ENCODE results near the gene CTBP1.

Gene CTBP1

DNA sequence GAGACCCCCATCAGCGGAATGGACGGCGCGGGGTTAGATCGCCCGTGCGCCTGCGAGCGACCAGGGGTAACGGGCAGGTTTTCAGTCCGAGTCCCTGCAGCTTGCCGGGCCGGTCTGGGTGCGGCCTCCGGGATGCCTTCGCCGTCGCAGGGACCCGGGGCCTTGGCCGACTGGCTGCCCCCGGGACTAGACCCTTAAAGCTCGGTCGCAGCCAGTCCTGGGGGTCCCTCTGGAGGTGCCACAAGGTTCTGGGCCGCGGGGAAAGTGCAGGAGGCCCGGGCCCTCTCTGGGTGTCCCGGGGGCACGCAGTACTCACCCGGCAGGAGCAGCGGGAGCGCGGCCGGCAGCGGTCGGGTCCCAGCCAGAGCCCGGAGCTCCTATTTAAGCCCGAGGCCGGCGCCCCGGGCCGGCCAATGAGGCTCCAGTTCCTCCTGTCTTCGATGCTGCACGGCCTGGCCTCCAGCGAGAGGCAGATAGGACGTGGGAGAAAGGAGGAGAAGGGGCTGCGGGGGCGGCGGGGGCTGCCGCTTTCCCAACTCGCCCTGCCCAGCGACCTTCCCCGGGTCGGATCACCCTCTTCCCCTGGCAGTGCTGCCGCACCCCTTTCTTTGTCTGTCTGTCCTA lies 76.6 kb downstream of the CTBP1 start, which contains the start of gene SPON2:
Gene SPON2, minus strand, starts transcription at position 356 of the 624 bp plus-strand sequence.
- no peak for DNase-seq

DNA sequence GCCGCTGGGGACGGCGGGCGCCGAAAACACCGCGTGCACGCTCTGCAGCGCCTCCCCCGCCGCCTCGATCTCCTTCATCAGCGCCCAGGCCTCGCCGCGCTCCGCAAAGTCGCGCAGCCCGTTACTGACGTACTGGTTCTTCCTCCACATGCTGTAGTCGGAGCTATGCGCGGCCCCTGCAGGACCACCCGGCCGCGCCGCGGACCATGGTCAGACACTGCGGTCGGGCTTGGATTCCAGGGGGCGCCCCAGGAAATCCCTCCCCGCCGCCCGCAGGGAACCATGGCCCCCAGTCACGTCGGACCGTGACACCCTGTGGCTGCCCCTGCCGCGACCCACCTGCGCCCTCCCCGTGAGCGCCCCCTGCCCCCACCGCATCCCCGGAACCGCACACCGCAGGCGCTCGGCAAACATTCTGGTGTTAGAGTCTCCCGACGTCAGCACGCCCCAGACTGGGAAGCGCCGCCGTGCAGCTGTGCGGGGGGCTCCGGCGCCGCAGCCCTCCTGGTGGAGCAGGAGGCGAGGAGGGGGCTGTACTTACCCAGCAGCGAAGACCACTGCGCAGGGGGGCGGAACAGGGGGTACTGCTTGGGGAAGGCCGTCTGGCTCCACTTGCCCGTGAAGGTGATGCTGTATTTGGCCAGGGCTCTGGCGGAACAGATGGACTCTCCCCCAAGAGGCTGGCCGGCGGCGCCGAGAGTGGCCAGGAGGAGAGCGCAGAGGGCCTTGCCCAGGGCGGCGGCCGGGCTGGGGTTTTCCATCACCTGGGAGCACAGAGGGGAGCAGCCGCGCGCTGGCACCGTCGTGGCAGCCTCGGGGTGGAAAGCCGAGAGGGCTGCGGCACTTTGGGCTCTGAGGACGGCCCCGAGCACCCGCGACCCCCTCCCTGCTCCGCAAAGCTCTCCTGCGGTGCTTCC lies 77.4 kb downstream of the CTBP1 start:
- peak; percentile 62 for DNase-seq

DNA sequence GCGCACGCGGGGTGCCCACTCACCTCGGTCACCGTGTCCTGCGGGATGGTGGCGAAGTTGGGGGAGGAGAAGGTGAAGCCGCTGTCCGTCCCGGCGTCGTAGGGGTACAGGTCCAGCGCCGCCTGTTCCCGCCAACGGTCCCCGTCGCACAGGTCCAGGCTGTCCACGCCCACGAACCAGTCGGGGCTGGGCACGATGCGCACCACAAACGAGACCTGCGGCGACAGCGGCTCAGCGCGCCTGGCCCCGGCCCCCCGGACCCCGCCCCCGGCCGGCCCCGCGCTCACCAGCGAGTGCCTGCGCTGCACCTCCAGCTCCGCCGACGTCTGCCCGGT lies 78.0 kb downstream of the CTBP1 start:
- no peak for DNase-seq

DNA sequence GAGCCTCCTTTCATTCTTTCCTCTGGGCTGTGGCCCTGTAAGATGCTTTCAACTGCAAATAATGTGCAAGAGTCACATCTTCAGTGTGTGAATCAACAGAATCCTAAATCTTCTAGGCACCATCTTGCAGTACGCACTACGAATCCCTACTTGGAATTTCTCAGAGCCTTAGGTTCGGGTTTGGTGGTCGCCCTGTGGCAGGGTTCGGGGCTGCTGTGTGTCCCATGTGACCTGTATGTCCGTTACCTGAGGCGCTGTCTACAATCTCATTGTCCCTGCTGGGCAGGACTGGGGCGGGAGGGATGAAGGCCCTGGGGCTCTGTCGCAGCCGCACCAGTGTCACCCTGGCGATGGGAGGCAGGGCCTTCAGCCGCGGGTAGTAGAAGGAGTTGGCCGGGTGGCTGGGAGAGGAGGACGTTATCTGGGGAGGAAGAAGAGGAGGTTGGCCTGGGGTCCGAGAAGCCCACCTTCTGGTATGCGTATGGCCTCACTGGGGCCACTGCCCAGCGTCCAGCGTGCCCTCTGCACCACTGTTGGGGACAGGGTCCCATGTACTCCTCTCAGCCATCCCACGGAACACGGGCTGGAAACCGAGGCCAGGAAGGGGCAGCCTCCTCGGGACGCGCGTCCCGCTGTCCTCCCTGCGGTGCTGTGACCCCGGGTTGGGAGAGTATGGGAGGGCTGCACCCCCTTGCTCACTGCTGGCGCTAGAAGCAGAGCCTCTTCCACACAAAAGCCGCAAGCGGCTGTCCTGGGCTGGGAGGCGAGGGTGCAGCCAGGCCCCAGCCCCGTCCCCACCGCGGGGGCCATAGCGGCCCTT lies 78.6 kb downstream of the CTBP1 start:
- no peak for DNase-seq

DNA sequence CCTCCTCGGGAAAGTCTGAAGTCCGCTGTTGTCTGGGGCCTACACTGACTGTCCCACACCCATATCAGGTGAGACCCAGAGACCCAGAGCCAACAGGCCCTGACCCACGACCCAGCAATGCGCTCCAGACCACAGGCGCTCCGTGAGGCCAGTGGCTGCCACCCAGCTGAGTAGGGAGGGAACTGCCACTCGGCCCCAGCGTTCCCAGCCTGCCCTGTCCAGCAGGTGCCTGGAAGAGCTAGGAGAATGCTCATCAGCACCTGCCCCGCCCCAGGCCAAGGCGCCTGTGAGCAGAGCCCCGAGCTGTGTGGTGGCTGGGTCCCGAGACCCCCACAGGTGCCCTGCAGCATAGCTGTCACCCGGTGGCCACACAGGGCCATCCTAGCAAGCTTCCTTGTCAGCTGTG lies 79.2 kb downstream of the CTBP1 start:
- DNase-seq: no peak

DNA sequence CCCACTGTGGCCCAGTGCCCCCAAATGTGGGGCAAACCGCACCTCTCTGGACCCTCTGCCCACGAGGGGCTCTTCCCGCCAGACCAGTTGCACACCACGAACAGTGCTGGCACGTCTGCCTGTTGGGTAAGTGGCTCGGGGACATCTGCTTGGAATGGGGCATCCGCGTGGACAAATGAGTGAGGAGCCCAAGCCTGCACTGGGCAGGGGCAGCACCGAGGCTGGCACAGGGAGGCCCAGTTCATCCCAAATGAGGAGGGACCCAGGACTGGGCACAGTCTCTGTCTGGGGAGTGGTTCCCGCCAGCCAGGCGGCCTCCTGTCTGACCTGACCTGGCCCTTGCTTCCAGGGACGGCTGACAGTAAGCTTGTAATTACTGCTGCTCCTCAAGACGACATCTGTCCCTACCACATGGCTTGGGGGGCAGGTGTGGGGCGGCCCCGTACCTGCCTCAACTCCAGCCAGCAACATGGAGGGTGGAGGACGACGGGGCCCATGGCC lies 79.7 kb downstream of the CTBP1 start:
- DNase-seq: no peak

DNA sequence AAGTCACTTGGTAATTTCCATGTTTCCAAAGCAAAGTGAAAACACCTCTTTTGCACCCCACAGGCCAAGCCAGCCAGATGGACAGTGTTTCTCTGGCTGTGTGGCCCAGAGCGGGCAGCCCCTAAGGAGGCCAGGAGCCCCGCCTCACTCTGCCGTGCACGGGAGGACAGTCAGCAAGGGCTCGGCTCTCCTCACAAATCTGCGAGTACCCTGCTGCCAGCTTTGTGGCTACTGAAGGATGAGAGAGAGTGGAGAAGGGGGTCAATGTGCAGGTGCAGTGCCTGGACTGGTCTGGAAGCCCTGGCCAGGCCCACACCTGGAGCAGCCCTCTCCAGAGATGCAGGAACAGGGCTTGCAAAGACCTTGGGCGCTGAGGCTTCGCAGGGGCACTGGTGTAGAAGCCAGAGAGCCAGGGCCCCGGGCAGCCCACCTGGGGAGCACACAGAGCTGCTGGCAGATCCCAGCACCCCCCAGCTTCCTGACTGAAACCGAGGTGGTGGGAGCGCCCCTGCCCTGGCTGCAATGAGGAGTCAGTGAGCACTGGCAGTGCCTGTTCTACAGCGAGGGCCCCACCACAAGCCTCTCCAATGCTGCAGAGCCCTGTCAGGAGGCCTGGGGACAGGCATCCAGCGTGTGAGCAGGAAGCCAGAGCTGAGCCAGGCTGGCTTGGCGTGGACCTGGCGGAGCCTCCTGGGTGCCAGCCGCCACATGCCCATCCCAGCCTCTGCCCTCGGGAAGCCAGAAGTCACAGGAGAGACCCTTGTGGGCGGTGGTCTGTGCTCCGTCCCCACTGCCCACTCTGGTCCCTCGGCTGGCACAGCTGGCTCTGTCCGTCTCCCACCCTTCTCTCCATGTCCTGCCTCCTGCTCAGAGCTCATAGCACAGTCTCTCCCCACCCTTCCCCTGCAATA lies 80.5 kb downstream of the CTBP1 start:
- DNase-seq: no peak

DNA sequence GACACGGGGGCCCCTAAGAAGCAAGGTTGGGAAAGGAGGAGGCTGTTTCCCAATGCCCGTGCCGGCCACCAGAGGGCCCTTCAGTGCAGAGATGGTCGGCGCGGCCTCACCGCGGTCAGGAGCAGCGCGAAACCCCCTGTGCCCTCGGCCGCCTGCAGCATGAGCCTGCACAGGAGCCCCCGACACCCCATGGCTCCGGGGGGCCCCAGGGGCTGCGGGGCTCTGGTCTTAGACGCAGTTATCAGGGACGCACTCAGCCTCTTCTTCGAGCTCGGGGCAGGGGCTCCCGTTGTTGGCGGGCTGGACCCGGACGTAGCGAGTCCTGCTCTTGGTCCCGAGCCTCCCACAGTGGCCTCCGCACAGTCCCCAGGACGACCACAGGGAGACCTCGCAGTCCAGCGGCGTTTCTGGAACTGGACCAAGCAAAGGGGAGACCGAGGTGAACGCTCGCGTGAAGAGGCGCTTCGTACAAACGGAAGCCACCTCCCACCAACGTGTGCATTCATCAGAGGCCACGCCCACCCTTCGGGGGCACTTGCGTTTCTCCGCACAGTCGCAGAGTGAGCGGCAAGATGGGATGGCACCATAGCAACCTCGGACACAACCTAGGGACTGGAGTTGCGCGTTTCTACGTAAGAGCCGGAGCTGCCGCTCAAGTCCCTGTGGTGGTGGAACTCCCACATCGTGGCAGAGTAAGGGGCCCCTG lies 81.5 kb downstream of the CTBP1 start:
- peak; percentile 95 for DNase-seq

DNA sequence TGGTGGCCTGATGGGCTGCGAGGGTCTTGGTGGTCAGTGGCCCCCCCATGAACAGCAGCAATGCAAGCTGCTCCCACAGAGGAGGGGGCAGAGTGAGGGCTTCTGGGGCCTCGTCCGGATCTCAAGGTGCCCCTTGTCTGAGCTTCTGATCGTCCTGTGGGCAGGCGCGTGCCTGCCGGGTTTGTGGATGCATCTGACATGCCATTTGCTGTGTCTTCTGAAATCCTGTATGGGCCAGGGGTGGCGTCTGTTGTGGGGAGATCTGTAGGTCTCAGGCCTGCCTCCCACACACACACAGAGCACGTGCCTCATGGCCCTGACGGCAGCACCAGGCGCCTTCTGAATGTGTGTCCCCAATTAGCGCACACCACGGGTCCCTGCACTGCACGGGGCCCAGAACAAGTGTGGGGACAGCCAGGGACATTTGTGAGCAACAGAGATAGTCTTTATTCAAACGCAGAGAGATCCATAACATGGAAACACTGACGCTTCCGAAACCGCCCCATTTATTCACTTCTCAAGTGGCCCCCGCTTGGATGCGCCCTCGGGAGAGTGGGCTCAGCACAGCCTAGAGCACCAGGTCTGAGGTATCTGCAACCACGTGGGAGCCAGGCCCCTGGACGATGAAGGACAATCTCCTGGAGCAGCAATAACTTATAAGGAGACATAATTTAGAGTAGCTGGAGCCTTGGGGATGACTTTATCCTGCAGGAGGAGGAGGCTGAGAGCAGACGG lies 82.3 kb downstream of the CTBP1 start:
- DNase-seq: no peak

DNA sequence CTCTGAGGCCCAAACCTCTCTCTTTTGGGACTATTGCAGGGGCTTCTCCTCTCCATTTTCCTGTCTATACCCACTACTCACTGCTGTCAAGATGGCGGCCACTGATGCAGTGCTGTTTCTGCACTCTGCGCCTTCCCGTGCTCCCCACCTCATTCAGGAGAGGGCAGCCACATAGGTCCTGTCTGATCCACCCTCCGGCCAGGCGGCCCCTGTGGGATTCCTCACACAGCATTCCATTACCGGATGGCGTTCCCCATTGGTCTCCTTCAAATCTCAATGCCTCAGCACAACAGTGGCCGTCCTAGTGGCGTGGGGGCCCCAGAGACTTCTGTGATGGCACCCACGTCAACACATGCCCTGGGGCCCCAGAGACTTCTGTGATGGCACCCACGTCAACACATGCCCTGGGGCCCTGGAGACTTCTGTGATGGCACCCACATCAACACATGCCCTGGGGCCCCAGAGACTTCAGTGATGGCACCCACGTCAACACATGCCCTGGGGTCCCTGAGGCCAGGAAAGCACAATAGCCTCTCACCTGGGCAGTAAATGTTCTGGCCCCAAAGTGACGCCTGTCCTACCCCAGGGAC lies 83.9 kb downstream of the CTBP1 start:
- DNase-seq: no peak

DNA sequence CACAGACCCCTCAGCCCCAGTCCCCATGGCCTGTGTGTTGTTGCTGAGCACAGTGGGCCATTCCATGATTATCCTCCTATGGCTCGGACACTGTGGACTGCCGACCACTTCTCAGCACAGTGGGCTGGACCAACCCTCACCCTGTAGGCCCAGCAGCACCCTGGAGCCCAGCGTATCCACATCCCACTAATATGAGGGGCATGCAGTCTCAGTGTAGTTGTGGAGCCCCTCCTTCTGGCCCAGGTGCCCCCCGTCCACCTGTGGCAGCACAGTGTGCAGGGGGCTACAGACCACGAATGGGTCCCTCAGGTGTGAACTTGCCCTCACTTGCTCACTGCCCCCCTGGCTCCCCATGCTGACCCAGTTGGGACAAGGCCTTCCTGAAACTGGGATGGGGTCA lies 84.5 kb downstream of the CTBP1 start:
- DNase-seq: no peak

DNA sequence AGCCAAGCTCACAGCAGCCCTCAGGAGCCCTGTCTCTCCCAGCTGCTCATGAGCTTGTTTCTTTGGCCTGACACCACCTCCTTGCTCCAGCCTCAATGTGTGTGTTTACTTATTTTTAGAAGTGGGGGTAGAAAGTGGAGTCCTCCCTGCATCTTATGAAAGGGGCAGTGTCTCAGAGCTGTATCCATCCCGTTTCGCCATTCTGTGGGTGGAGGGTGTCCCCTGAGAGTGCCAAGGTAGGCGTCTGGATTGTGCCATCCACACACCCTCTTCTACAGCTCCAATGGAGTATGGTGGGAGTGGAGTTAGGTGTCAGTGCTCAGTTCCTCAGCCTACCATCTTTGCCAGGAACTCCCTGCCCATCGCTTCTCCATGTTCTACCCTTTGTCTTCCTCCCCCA lies 84.9 kb downstream of the CTBP1 start:
- DNase-seq: no peak
